ENCODE measurements around the gene IYD. TPM values are rescaled to one million over a fixed set of nuclear protein-coding genes. Genes with fewer than 3 reads are reported as not detected.

The IYD gene
- total and polyA plus RNA-seq, 10 of the 15 experiments (the other 5 are each of a cell fraction or from before 2014, with no cell fraction given) = 0.07 TPM; not detected in 9

DNA sequence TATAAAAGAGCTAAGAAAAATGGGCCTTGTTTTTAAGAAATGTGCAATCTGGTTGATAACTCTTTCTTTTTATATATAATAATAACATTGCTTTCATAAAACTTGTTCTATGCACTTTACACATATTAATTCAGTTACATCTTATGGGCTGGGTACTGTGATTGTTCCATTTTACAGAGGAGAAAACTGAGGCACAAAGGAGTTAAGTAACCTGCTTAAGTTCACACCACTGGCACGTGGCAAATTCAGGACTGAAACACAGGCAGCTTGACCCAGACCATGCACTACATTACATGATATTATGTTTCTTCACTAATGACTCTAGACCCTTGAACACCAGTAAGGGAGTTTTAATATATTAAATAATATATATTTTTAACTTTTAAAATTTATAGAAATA is 15.4 kb upstream of the IYD start:
- intact Hi-C loops (cut with micrococcal nuclease; ENCODE audit: unreplicated experiment) = no loop called here
- no peaks in the 10 kb centered on the region for H3K4me1 ChIP-seq (ENCODE audit: control insufficient read depth, insufficient read depth, low read length)
- RAD21 ChIA-PET (ENCODE audit: unreplicated experiment) = no interaction called here
- no peaks in the 10 kb centered on the region for H3K9me3 ChIP-seq (replicated peaks; ENCODE audit: control insufficient read depth, insufficient read depth, low read length)
- H3K4me2 ChIP-seq (ENCODE audit: control insufficient read depth, insufficient read depth) = no peak overlapping the region
- H2AFZ ChIP-seq (ENCODE audit: control insufficient read depth, low read depth, low read length) = no peak overlapping the region
- H3K27me3 ChIP-seq (replicated peaks in 1 of 2; ENCODE audit: control insufficient read depth in 2 of 2, insufficient read depth in 2 of 2, low read length in 1 of 2) = no peaks in the 10 kb centered on the region; a peak in 2 of 4 replicates
- H3K36me3 ChIP-seq (ENCODE audit: control insufficient read depth in 2 of 2, insufficient read depth in 2 of 2, low read length in 1 of 2) = no peaks in the 10 kb centered on the region
- H3K4me3 ChIP-seq = no peak overlapping the region
- POLR2A ChIA-PET = no interaction called here
- H3K27ac ChIP-seq (ENCODE audit: control insufficient read depth, insufficient read depth) = no peak overlapping the region
- TF ChIP-seq, protein P1, sequence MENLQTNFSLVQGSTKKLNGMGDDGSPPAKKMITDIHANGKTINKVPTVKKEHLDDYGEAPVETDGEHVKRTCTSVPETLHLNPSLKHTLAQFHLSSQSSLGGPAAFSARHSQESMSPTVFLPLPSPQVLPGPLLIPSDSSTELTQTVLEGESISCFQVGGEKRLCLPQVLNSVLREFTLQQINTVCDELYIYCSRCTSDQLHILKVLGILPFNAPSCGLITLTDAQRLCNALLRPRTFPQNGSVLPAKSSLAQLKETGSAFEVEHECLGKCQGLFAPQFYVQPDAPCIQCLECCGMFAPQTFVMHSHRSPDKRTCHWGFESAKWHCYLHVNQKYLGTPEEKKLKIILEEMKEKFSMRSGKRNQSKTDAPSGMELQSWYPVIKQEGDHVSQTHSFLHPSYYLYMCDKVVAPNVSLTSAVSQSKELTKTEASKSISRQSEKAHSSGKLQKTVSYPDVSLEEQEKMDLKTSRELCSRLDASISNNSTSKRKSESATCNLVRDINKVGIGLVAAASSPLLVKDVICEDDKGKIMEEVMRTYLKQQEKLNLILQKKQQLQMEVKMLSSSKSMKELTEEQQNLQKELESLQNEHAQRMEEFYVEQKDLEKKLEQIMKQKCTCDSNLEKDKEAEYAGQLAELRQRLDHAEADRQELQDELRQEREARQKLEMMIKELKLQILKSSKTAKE (IDR thresholded peaks at IDR 0.05; ENCODE audit: low read depth, poor library complexity, severe bottlenecking) = no peak
- no peak for TF ChIP-seq YY1 (IDR thresholded peaks at IDR 0.05; ENCODE audit: low read depth, low read length)
- TF ChIP-seq CREB1 (IDR thresholded peaks at IDR 0.05; ENCODE audit: low read depth) = no peak
- TF ChIP-seq MEF2B (IDR thresholded peaks at IDR 0.05; ENCODE audit: partially characterized antibody, poor library complexity, severe bottlenecking) = no peak
- no peak for TF ChIP-seq ETV6 (conservative IDR thresholded peaks at IDR 0.05 in 1 of 2, IDR thresholded peaks at IDR 0.05 in 1 of 2; ENCODE audit: borderline replicate concordance in 1 of 2, low read depth in 1 of 2)
- TF ChIP-seq MXI1 (IDR thresholded peaks at IDR 0.05; ENCODE audit: low read depth, low read length) = no peak
- no peak for TF ChIP-seq PML (IDR thresholded peaks at IDR 0.05; ENCODE audit: low read length)
- TF ChIP-seq, protein P2, sequence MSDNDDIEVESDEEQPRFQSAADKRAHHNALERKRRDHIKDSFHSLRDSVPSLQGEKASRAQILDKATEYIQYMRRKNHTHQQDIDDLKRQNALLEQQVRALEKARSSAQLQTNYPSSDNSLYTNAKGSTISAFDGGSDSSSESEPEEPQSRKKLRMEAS (IDR thresholded peaks at IDR 0.05; ENCODE audit: low read depth, low read length) = no peak
- TF ChIP-seq ZNF384 (IDR thresholded peaks at IDR 0.05; ENCODE audit: borderline replicate concordance, low read depth, low read length) = no peak
- no peak for TF ChIP-seq HDAC2 (IDR thresholded peaks at IDR 0.05)
- TF ChIP-seq, protein P3, sequence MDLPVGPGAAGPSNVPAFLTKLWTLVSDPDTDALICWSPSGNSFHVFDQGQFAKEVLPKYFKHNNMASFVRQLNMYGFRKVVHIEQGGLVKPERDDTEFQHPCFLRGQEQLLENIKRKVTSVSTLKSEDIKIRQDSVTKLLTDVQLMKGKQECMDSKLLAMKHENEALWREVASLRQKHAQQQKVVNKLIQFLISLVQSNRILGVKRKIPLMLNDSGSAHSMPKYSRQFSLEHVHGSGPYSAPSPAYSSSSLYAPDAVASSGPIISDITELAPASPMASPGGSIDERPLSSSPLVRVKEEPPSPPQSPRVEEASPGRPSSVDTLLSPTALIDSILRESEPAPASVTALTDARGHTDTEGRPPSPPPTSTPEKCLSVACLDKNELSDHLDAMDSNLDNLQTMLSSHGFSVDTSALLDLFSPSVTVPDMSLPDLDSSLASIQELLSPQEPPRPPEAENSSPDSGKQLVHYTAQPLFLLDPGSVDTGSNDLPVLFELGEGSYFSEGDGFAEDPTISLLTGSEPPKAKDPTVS (IDR thresholded peaks at IDR 0.05; ENCODE audit: low read depth, low read length) = no peak
- TF ChIP-seq, protein P4, sequence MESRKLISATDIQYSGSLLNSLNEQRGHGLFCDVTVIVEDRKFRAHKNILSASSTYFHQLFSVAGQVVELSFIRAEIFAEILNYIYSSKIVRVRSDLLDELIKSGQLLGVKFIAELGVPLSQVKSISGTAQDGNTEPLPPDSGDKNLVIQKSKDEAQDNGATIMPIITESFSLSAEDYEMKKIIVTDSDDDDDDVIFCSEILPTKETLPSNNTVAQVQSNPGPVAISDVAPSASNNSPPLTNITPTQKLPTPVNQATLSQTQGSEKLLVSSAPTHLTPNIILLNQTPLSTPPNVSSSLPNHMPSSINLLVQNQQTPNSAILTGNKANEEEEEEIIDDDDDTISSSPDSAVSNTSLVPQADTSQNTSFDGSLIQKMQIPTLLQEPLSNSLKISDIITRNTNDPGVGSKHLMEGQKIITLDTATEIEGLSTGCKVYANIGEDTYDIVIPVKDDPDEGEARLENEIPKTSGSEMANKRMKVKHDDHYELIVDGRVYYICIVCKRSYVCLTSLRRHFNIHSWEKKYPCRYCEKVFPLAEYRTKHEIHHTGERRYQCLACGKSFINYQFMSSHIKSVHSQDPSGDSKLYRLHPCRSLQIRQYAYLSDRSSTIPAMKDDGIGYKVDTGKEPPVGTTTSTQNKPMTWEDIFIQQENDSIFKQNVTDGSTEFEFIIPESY (IDR thresholded peaks at IDR 0.05) = no peak
- H4K20me1 ChIP-seq (ENCODE audit: control insufficient read depth, insufficient read depth) = no peaks in the 10 kb centered on the region
- H3K79me2 ChIP-seq (ENCODE audit: control insufficient read depth, insufficient read depth, low read length) = no peaks in the 10 kb centered on the region
- CTCF ChIA-PET = interaction anchor here (1.6 kb wide), 1 partner anchor 43 kb away, joined by 4 read pairs; no protein-coding TSS in a partner anchor
- 0% methylated on average over 1 of the region's 1 CpG for WGBS (ENCODE audit: insufficient coverage, insufficient replicate concordance, low lambda C conversion rate, missing lambda C conversion rate)
- ATAC-seq (no peak), FAIRE-seq (no peak), DNase-seq (ENCODE audit: low read depth, low spot score) (no peak)
- SMC1A ChIA-PET (ENCODE audit: uncharacterized antibody, unreplicated experiment) = interaction anchor here (1.0 to 1.1 kb wide), 2 partner anchors 11 to 12 kb away, joined by 4 read pairs; no protein-coding TSS in a partner anchor
- H3K9ac ChIP-seq (ENCODE audit: control insufficient read depth, insufficient read depth, low read length) = no peak overlapping the region
- in situ Hi-C loops (cut with MboI) = no loop called here
- BruUV-seq (replicated peaks) = no TSS peak
